GM18502 (cell line): ENCODE results near the gene CRAMP1.

ENCODE experiments used
- ATAC-seq: cut with Tn5 transposase; IDR thresholded peaks from one replicate; pipeline ENCODE4 v1.9.1; 2021; ENCODE audit warnings: mild to moderate bottlenecking; ENCODE audit not compliant: unreplicated experiment, poor library complexity

CRAMP1 gene

DNA sequence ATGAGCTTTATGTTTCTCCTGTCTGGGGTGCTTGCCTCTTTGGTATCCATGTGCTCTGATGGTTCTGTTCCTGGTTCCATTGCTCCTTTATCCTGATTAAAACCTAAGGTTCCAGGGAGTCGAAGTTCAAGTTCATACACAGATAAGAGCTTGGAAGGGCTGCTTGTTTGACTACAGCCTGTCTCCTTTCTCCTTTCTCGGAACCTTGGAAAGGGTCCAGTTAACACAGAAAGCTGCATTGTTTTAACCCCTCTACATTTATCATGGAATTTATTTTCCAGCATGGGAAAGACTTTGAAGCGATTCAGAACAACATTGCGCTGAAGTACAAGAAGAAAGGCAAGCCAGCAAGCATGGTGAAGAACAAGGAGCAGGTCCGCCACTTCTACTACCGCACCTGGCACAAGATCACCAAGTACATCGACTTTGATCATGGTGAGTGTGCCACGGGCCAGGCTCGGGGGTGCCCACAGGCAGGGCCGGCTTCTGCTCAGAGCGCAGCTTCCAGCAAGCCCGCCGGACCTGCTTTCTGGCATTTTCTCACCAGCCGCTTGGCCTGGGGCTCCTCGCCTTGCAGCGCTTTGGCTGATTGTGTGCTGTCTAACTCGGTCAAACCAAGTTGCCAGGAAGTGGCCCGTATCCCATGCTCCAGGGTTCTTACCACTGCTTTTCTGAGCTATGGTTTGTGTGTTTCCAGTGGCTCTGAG, 19.9 kb downstream of the CRAMP1 start:
- no peak for ATAC-seq

DNA sequence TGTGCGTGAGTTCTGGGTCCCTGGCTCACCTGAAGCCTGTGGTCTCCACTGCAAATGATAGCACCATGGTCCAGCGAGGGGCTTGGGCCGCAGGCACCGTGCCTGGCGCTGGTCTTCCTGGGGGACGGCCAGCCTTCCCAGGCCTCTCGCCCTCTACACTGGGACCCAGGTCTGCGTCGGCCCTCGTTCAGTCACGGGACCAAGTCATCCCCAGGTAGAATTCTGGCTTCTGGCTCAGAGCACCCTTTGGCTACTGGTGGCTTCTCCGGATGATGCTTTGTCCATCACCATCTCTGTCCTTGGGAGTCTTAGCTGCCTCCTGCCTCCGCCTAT, 20.4 kb downstream of the CRAMP1 start:
- no peak for ATAC-seq

- ATAC-seq, result no peak
These were observed 21.1 kb downstream of the CRAMP1 start for GRCh38 chr16:1633310-1633709.

- no peak for ATAC-seq
These were observed 22.4 kb downstream of the CRAMP1 start for GRCh38 chr16:1634541-1634940.

DNA sequence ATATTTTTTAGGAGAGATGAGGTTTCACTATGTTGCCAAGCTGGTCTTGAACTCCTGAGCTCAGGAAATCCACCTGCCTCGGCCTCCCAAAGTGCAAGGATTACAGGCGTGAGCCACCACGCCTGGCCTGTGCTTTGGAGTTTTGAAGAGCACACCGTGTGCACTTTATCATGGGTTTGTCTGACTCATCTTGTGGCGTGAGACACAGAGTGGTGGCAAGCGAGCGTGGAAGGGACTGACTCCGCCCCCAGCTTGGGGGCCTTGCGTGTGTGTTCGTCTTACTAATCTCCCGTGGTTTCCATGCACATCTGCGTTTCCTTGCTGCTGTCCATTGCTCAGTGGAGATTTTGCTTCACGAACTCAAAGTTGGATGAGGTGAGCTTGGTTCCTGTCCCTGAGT, 22.9 kb downstream of the CRAMP1 start:
- no peak for ATAC-seq

GRCh38 chr16:1637526-1637925, 25.4 kb downstream of the CRAMP1 start:
- ATAC-seq, result no peak

DNA sequence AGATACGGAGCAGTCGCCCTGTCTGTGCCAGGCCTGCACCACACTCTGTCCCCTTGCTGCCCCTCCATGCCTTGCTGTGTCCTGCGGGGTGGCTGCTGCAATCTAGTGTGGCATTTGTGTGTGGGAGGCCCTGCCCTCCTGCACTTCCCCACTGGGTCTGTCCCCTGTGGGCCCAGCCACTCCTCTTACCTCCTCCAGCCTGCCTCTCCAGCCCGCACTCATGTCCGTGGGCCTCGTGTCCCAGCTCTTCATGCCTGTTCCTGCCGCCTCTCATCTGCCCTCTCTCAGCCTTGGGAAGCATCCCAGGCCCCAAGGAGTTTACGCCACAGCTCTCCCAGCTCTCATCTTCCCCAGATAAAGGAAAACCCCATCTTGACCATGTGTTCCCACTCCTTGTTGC, 26.6 kb downstream of the CRAMP1 start:
- no peak for ATAC-seq

- no peak for ATAC-seq
These were observed 27.1 kb downstream of the CRAMP1 start for GRCh38 chr16:1639282-1639681.

DNA sequence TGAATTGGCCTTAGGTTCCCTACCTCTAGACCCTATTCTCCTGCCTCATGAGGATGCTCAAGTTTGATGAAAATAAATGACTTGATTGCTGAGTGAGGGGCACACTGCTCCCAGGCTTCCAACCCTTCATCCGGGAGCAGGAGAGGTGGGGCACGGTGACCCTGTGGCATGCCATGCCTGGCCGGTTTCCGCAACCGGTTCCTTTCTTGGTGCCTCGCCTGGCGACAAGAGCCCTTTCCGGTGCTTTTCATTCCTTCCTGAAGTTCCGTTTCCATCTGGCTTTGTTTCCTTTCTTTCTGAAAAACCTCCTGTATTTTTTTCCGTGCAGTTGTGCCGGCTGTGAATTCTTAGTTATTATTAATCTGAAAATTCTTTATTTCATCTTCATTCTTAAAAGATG, 27.7 kb downstream of the CRAMP1 start:
- ATAC-seq, result no peak

- ATAC-seq, result no peak
These were observed 28.2 kb downstream of the CRAMP1 start for GRCh38 chr16:1640261-1640941.

GRCh38 chr16:1641261-1641660, 29.1 kb downstream of the CRAMP1 start:
- ATAC-seq, result no peak

- no peak for ATAC-seq
These were observed 30.0 kb downstream of the CRAMP1 start for GRCh38 chr16:1642148-1642547.

DNA sequence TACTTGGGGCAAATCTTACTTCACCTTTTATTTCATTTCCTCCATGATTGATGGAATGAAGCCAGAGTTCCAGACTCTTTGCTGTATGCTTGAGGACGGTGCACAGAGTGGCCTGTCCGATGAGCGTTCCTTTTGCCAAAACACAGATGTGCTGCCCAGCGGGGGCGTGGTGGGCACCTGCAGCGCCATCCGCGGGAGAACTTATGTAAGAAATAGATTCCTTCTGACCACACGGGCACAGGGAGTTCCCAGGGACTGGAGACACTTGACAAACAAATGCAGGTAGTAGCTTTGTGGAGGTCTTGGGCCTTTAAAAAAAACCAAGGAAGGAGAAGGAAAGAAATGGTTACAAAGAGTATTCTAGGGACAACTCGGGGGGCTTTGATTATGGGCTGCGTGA, 30.6 kb downstream of the CRAMP1 start:
- no peak for ATAC-seq

- no peak for ATAC-seq
These were observed 31.4 kb downstream of the CRAMP1 start for GRCh38 chr16:1643521-1643920.

- no peak for ATAC-seq
These were observed 33.9 kb downstream of the CRAMP1 start for GRCh38 chr16:1645914-1646525.

- no peak for ATAC-seq
These were observed 35.7 kb downstream of the CRAMP1 start for GRCh38 chr16:1647856-1648255.

DNA sequence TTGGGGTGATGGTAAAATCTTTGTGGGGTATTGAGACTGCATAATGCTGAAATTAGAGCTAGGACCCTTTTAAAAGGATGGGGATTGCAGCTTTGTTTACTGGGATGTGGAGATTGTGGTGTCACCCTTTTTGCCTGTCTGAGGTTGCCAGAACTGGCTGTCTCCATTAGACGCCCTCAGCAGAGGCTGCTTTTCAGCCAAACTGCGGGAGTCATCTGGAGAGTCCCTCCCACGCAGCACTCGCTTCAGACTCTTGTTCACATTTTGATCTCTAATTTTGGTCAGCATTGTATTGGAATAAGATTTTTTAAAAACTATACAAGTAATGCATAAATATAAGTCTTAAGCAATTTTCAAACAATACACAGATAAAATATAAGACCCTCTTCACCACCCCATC, 38.0 kb downstream of the CRAMP1 start:
- ATAC-seq, result no peak

- no peak for ATAC-seq
These were observed 39.2 kb downstream of the CRAMP1 start for GRCh38 chr16:1651094-1651973.

DNA sequence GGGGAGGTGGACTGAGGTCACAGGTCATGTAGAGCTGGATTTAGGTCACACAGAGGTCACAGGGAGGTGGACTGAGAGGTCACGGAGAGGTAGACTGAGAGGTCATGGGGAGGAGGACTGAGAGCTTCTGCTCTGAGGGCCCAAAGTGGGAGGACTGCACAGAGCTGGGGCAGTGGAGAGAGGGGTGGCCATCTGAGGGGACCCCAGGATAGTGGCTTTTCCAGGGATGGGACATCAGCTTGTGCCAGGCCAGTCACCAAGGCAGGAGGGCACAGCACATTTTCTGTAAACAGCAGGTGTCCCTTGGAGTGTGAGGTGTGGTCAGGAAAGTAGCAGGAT, 39.8 kb downstream of the CRAMP1 start:
- ATAC-seq, result no peak

DNA sequence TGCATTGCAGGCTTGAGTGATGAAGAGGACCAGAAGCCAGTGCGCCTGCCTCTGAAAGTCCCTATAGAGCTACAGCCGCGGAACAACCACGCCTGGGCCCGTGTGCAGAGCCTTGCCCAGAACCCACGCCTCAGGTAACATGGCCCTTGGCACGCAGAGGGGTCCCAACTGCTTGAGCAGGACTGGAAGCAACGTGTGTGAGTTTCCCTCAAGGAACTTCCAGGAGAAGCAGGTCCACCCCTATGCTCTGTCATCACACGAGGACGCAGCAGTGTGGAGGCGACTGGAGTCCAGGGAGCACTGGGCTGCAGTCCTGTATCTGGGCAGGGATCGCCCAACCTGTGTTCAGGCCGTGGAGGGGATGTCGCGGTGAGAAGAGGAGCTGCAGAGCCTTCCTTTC, 40.9 kb downstream of the CRAMP1 start:
- ATAC-seq, result no peak
